HG03575 (cell line): ENCODE measurements around the gene SLC26A11.
"Not testable (repeated sequence)": the region's sequence is repeated elsewhere in the genome, so short reads cannot be mapped to it uniquely, and the experiment has no call there.

Experiments used
- ATAC-seq: cut with Tn5 transposase; IDR thresholded peaks from one replicate; pipeline ENCODE4 v1.9.1; 2021; ENCODE audit not compliant: unreplicated experiment, insufficient number of reproducible peaks, low FRiP score; ENCODE audit errors: extremely low read depth

Gene SLC26A11

DNA sequence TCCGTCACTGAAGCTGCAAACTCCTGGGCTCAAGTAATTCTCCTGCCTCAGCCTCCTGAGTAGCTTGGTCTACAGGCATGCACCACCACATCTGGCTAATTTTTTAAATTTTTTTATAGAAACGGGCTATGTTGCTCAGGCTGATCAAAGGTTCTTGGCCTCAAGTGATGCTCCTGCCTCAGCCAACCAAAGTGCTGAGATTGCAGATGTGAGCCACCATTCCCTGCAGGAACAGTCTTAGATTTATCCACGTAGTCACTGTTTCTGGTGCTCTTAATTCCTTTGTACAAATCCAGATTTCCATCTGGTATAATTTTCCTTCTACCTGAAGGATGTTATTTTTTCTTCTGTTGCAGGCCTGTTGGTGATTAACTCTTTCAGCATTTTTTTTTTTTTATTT, 13.0 kb downstream of the SLC26A11 start:
- ATAC-seq = no peak

DNA sequence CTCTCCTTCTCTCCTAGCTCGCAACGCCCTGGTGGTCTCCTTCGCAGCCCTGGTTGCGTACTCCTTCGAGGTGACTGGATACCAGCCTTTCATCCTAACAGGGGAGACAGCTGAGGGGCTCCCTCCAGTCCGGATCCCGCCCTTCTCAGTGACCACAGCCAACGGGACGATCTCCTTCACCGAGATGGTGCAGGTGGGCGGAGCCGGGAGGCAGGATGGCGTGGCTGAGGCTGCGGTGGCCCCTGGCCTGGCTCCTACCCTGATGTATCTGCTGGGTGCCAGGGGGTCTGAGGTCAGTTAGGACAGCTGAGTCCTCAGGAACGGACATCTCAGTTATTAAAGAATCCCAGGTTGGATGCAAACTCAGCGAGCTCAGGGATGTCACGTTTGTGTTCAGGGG, 16.7 kb downstream of the SLC26A11 start:
- ATAC-seq = no peak

GRCh38 chr17:80237386-80237785, 17.2 kb downstream of the SLC26A11 start:
- no peak for ATAC-seq

DNA sequence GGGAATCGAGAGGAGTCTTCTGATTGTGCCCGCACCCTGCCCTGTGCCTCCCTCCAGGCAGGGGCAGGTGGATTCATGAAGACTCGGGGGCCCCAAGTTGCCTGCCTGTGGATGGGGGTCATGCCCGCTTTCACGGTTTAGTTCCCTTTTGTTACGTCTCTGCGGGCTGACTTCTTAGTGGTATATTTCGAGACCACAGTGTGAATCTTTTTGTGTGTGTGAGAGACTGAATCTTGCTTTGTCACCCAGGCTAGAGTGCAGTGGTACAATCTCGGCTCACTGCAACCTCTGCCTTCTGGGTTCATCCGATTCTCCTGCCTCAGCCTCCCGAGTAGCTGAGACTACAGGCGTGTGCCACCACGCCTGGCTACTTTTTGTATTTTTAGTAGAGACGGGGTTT, 22.3 kb downstream of the SLC26A11 start:
- ATAC-seq = no peak

GRCh38 chr17:80243526-80244433, 23.6 kb downstream of the SLC26A11 start:
- no peak for ATAC-seq

- ATAC-seq = not testable (repeated sequence)
Observed at GRCh38 chr17:80244448-80244847, 24.2 kb downstream of the SLC26A11 start.

DNA sequence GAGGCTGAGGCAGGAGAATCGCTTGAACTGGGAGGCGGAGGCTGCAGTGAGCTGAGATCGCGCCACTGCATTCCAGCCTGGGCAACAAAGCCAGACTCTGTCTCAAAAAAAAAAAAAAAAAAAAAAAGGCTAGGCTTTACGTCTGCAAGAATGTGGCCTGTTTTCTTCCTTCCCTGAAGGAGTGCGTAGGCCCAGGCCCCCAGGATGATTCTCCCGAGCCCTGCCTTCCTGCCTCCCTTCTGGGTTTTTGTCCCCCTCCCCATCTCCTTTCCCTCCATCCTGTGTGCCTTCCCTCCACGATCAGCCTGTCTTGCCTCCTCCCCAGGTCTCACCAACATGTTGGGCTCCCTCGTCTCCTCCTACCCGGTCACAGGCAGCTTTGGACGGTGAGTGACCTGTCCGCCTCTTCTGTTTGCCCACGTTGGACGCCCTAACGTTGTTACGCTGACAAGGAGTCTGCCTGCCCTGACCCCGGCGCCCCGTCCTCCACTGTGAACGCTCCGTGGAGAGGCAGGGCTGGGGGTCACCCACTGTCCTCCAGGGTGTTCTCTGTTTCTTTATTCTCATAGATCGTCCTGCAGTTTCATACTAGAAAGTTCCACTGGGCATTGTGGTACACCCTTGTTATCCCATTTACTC, 24.8 kb downstream of the SLC26A11 start:
- no peak for ATAC-seq

DNA sequence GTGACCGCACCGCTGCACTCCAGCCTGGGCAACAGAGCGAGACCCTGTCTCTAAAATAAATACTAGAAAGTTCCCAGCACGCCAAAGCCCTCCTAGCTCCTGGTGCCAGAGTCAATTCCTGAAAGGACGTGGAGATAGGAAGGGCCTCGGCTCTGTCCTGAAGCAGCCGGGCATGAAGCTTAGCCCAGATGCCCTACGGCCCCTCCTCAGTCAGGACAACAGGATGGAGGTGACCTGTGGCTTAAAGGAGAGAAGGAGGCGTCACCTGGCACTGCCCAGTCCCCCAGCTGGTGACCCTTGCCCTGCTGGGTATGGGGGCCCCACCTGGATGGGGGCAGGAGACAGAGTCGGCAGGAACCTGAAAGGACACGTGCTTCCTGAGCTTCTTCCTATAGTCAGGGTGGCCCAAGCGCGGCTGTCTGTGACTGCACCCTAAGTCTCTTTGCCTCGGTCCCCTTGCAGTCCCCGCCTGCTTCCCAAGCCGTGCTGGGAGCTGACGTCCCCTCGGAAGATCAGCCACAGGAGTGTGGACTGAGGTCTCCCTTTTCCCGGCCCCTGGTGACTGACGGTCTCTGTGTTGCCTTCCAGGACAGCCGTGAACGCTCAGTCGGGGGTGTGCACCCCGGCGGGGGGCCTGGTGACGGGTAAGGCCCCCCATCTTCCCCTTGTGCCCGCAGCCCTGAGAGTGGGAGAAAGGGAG, 25.5 kb downstream of the SLC26A11 start:
- no peak for ATAC-seq

DNA sequence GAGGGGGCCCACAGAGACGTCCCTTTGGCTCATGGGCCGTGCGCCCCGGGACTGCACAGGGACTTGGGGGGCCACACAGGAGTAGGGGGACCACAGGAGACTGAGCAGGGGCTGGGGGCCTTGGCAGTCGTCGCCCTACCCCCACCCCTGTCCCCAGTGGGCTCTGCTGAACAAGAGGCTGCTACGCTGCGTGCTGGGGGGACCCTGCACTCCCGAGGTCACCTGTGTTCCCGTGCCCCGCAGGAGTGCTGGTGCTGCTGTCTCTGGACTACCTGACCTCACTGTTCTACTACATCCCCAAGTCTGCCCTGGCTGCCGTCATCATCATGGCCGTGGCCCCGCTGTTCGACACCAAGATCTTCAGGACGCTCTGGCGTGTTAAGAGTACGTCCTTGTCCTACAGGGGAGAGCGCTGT, 26.0 kb downstream of the SLC26A11 start:
- no peak for ATAC-seq

- no peak for ATAC-seq
Observed at GRCh38 chr17:80246726-80247125, 26.5 kb downstream of the SLC26A11 start.

DNA sequence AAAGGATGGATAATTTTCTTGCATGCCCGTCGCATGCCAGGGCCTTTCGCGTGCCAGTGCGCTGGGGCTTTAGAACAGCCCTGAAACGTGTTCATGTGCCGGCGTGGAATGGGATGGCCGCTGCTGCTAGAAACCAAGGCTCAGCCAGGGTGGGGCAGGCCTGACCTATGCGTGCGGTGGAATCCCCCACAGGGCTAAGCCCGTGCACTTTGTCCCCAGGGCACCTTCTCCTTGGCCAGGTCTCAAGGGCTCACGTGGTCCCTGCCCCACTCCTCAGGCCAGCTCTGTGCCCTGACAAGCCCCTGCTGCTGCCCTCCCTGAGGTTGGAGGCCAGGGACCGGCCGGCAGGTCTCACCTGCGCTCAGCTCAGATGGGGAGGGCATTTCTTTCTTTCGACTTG, 27.3 kb downstream of the SLC26A11 start:
- ATAC-seq = no peak

DNA sequence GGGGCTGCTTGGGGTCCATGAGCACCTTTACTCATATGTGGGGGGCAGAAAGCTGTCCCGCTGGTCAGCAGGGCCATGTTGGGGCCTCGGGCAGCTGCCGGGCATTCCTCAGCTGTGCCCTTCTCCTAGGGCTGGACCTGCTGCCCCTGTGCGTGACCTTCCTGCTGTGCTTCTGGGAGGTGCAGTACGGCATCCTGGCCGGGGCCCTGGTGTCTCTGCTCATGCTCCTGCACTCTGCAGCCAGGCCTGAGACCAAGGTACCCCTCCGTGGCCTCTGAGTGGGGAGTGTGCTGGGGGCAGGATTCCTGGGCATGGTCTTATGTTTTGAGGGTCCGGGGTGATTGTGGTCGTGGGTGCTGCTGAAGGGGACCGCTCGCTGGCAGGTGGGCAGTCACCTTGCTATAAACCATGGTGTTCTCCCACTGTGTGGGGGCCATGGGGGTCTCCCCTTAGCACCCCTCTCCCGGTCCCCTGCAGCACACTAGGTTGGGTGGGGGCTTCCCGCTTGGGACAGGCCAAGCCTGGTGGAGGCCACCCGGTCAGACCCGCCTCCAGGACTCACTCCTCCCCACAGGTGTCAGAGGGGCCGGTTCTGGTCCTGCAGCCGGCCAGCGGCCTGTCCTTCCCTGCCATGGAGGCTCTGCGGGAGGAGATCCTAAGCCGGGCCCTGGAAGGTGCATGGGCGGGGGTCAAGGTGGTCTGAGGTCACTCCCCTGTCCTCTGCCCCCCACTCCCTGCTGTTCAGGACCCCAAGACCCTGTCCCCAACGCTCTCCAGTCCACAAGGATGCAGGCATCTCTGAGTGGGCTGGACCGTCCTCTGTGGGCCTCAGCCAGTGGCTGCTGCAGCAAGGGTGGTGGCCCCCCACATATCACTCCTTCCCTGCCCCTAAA, 28.0 kb downstream of the SLC26A11 start:
- no peak for ATAC-seq

DNA sequence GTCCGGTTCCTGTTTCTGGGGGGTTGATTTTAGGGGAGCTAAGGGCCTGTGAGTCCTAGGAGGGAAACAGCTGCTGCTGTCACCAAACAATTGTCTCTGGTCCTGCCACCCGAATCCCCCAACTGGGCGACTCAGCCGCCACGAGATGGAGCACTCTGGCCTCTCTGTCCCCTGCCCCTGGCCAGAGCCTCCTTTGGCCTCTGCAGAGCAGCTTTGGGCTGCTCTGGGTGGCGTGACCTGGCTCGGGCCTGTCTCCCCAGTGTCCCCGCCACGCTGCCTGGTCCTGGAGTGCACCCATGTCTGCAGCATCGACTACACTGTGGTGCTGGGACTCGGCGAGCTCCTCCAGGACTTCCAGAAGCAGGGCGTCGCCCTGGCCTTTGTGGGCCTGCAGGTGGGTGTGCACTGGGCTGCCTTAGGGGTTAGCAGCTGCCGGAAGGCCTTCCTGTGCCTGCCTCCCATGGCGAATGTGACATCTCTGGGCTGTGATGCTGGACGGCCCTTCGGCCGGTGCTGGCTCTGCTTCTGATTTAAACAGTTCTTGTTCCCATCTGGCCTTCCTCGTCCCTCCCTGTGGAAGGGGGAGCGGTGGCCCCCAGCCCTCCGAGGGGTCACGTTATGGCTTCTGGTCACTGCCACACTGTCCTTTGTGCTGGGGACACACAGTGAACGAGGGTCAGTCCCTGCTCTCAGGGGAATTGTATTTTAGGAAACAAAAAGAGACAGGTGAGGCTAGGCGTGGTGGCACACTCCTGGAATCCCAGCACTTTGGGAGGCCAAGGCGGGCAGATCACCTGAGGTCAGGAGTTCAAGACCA, 28.9 kb downstream of the SLC26A11 start:
- no peak for ATAC-seq

- ATAC-seq = no peak
Observed at GRCh38 chr17:80251966-80252365, 31.7 kb downstream of the SLC26A11 start.

DNA sequence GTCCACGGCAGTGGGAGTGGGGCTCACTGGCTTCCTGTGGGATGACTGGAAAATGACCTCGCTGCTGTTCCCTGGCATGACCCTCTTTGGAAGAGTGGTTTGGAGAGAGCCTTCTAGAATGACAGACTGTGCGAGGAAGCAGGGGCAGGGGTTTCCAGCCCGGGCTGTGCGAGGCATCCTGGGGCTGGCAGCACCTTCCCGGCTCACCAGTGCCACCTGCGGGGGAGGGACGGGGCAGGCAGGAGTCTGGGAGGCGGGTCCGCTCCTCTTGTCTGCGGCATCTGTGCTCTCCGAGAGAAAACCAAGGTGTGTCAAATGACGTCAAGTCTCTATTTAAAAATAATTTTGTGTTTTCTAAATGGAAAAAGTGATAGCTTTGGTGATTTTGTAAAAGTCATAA, 32.6 kb downstream of the SLC26A11 start:
- no peak for ATAC-seq

- no peak for ATAC-seq
Observed at GRCh38 chr17:80253631-80254395, 33.6 kb downstream of the SLC26A11 start.

DNA sequence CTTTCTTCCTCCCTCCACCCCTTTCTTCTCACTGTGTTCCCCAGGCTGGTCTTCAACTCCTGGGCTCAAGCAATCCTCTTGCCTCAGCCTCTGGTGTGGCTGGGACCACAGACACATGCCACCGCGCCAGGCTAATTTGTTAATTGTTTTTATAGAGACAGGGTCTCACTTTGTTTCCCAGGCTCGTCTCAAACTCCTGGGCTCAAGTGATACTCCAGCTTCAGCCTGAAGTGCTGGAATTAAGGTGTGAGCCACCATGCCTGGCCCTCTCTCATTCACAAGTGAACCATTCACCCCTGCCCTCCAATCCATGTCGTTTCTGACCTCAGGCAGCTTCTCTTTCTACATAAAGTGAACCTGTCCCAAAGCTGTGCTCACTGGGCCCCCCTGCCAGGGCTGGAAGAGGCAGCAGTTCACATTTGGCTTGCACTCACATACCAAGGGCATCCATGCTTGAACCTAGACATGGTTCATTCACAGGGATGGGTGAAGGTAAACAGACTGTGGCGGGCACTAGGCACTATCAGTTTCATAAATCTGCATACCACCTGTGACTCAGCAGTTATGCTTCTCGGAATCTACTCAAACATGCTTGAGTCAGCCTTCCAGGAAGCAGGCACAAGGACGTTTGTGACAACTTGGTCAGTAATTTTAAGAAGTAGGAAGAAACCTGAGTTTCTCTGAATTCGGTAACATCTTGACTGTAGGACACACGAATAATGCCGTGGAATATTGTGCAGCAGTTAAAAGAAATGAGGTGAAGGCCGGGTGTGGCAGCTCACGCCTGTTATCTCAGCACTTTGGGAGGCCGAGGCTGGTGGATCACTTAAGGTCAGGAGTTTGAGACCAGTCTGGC, 34.4 kb downstream of the SLC26A11 start:
- ATAC-seq = no peak
